Hepatocyte (in vitro differentiated cells): ENCODE data around the gene HIVEP1.

Experiments
- CTCF ChIP-seq: fragments of 200-600 bp; sonication (generic); IDR thresholded peaks from 2 replicates; pipeline ENCODE4 v1.5.1; 2016; ENCODE audit warnings: antibody characterized with exemption, mild to moderate bottlenecking; ENCODE audit not compliant: poor library complexity
- EZH2 ChIP-seq: fragments of 200-600 bp; sonication (generic); IDR thresholded peaks from 2 replicates; pipeline ENCODE4 v1.6.1; 2016; ENCODE audit warnings: antibody characterized with exemption, mild to moderate bottlenecking, borderline replicate concordance
- EZH2phosphoT487 ChIP-seq: fragments of 200-600 bp; sonication (generic); IDR thresholded peaks from one replicate; pipeline ENCODE4 v1.6.1; 2018; ENCODE audit warnings: antibody characterized with exemption, mild to moderate bottlenecking, low read depth, moderate library complexity; ENCODE audit not compliant: unreplicated experiment, severe bottlenecking

DNA sequence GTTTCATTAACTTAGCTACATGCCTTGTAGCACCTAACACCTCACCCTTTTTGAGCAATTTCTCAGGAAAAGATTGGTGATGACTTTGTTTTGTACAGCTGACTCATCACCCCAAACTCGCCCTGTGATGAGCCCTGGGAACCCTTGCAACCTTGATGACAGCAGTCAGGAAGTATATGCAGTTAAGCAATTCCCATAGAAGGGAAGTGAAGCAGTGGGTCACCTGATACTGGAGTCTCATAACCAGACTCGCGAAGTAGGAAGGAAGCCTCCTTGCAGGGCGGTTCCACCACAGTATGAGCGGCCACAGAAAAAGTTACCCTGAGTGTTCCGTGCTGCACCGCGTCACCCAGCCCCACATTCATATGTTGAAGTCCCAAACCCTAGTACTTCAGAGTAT lies 196.1 kb downstream of the HIVEP1 start:
- TF ChIP-seq EZH2, result no peak
- no peak for TF ChIP-seq CTCF
- TF ChIP-seq EZH2phosphoT487, result no peak
